ENCODE results near the gene TTC28.

DNA sequence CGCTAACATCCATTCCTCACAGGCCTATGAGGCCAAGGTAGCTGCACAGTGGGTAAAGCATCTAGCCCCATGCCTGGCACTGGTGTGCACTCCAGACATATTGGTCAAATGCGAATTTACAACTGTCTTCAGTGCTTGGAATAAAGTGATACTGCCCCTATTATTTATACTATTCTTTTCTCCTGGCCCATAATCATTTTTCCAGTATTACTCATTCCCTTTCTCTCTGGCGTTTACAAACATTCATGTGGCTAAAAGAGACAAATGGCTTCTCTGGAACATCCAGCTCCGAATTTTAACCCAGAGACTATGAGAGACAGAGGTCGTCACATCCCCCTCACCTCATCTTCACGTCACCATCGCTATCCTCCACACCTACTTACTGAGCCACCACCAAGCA is 673.4 kb downstream of the TTC28 start:
- TF ChIP-seq POLR2A (IDR thresholded peaks at IDR 0.05), result no peak
- TF ChIP-seq, protein P1, sequence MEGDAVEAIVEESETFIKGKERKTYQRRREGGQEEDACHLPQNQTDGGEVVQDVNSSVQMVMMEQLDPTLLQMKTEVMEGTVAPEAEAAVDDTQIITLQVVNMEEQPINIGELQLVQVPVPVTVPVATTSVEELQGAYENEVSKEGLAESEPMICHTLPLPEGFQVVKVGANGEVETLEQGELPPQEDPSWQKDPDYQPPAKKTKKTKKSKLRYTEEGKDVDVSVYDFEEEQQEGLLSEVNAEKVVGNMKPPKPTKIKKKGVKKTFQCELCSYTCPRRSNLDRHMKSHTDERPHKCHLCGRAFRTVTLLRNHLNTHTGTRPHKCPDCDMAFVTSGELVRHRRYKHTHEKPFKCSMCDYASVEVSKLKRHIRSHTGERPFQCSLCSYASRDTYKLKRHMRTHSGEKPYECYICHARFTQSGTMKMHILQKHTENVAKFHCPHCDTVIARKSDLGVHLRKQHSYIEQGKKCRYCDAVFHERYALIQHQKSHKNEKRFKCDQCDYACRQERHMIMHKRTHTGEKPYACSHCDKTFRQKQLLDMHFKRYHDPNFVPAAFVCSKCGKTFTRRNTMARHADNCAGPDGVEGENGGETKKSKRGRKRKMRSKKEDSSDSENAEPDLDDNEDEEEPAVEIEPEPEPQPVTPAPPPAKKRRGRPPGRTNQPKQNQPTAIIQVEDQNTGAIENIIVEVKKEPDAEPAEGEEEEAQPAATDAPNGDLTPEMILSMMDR (IDR thresholded peaks at IDR 0.05), result no peak

Data from uterus (tissue), 2 donors.